GM21423 (cell line): Measurements from ENCODE around the gene RTL5.

Experiments used
- ATAC-seq: cut with Tn5 transposase; IDR thresholded peaks from one replicate; pipeline ENCODE4 v1.9.1; 2021; ENCODE audit warnings: mild to moderate bottlenecking, moderate library complexity; ENCODE audit not compliant: unreplicated experiment

The RTL5 gene

GRCh38 chrX:72110051-72110875 lies 21.5 kb downstream of the RTL5 start:
- ATAC-seq: no peak

GRCh38 chrX:72108666-72109065 lies 23.0 kb downstream of the RTL5 start:
- ATAC-seq: no peak

- no peak for ATAC-seq
Measured at GRCh38 chrX:72107841-72108595, 23.7 kb downstream of the RTL5 start.

- no peak for ATAC-seq
Measured at GRCh38 chrX:72107320-72107719, 24.4 kb downstream of the RTL5 start.

- peak; percentile 43 for ATAC-seq
Measured at GRCh38 chrX:72105436-72105835, 26.3 kb downstream of the RTL5 start.

- ATAC-seq: no peak
Measured at GRCh38 chrX:72102760-72103159, 29.0 kb downstream of the RTL5 start.

GRCh38 chrX:72102126-72102525 lies 29.6 kb downstream of the RTL5 start:
- no peak for ATAC-seq

- no peak for ATAC-seq
Measured at GRCh38 chrX:72101597-72102037, 30.1 kb downstream of the RTL5 start.

GRCh38 chrX:72100824-72101351 lies 30.8 kb downstream of the RTL5 start:
- ATAC-seq: peak; percentile 80

- no peak for ATAC-seq
Measured at GRCh38 chrX:72100051-72100755, 31.5 kb downstream of the RTL5 start.

- no peak for ATAC-seq
Measured at GRCh38 chrX:72097098-72097497, 34.6 kb downstream of the RTL5 start.

GRCh38 chrX:72095370-72095769 lies 36.3 kb downstream of the RTL5 start:
- ATAC-seq: no peak

- peak; percentile 74 for ATAC-seq
Measured at GRCh38 chrX:72094894-72095293, 36.8 kb downstream of the RTL5 start.

GRCh38 chrX:72089254-72089653 lies 42.5 kb downstream of the RTL5 start:
- ATAC-seq: no peak

GRCh38 chrX:72088761-72089160 lies 43.0 kb downstream of the RTL5 start:
- ATAC-seq: no peak

GRCh38 chrX:72086995-72087394 lies 44.7 kb downstream of the RTL5 start:
- no peak for ATAC-seq

GRCh38 chrX:72084114-72084513 lies 47.6 kb downstream of the RTL5 start:
- ATAC-seq: no peak

- no peak for ATAC-seq
Measured at GRCh38 chrX:72083291-72083690, 48.4 kb downstream of the RTL5 start.

- no peak for ATAC-seq
Measured at GRCh38 chrX:72081605-72082320, 50.0 kb downstream of the RTL5 start.

- no peak for ATAC-seq
Measured at GRCh38 chrX:72080800-72081199, 50.9 kb downstream of the RTL5 start.

- ATAC-seq: no peak
Measured at GRCh38 chrX:72080150-72080549, 51.6 kb downstream of the RTL5 start.
